GM18858 (cell line): ENCODE results near the gene VASP.
A peak's percentile ranks its signal among the peaks of the same experiment; 100 is the strongest.

Experiments
- ATAC-seq: cut with Tn5 transposase; IDR thresholded peaks from one replicate; pipeline ENCODE4 v1.9.1; 2021; ENCODE audit not compliant: unreplicated experiment

Gene VASP

GRCh38 chr19:45473682-45474605, 33.3 kb upstream of the VASP start:
- no peak for ATAC-seq

DNA sequence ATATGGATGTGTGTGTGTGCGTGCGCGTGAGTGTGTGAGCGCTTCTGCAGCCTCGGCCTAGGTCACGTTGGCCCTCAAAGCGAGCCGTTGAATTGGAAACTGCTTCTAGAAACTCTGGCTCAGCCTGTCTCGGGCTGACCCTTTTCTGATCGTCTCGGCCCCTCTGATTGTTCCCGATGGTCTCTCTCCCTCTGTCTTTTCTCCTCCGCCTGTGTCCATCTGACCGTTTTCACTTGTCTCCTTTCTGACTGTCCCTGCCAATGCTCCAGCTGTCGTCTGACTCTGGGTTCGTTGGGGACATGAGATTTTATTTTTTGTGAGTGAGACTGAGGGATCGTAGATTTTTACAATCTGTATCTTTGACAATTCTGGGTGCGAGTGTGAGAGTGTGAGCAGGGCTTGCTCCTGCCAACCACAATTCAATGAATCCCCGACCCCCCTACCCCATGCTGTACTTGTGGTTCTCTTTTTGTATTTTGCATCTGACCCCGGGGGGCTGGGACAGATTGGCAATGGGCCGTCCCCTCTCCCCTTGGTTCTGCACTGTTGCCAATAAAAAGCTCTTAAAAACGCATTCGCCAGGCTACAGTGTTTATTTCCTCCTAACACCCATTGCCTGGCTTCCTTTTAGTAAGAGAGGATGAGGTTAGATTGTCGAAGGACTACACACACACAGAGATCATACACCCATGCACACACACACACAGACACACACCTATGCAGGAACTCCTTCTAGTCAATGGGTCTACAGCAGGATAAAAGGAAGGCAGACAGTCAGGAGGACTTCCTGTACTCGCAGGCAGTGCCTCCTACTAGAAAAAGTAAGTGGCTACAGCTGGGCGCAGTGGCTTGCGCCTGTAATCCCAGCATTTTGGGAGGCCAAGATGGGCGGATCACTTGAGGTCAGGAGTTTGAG, 32.4 kb upstream of the VASP start:
- no peak for ATAC-seq

GRCh38 chr19:45475537-45476291, 31.6 kb upstream of the VASP start:
- ATAC-seq = no peak

- ATAC-seq = no peak
Measured at GRCh38 chr19:45476304-45476703, 31.0 kb upstream of the VASP start.

GRCh38 chr19:45477186-45477585, 30.1 kb upstream of the VASP start:
- no peak for ATAC-seq

- no peak for ATAC-seq
Measured at GRCh38 chr19:45477713-45478453, 29.4 kb upstream of the VASP start.

DNA sequence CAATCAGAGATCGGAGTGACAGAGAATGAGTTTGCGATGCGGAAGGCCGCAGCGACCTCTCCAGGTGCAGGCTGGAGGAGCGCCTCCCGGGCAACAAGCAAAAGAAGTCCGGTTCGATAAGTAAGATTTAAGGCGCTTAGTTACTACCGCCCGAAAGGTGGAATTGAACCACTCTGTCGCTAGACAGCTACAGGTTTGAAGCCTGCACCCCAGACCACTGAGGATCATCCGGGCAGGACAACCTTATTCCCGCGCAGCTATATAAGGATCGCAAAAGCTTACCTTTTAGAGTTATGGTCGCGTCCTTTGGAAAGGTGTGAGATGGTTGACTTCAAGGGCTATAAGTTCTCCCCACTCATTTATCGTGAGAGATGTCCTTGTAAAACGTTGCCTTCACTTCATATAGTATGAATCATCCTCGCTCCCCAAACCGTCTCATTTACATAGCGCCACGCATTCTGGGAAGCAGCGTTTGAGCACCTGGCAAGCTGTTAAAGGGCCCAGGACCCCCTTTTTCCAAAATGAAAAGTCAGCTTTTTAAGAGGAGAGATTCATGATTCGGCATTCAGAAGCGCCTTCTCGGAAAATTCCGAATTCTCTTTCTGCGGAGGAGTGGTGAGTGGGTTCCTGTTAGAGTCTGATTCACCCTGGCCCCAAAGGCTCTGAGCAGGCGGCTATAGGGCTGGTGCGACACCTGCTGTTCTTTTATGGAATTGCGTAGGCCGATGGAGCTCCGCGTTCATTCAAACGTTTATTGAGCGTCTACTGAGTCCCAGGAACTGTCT, 28.6 kb upstream of the VASP start:
- no peak for ATAC-seq

- no peak for ATAC-seq
Measured at GRCh38 chr19:45483033-45483432, 24.2 kb upstream of the VASP start.

DNA sequence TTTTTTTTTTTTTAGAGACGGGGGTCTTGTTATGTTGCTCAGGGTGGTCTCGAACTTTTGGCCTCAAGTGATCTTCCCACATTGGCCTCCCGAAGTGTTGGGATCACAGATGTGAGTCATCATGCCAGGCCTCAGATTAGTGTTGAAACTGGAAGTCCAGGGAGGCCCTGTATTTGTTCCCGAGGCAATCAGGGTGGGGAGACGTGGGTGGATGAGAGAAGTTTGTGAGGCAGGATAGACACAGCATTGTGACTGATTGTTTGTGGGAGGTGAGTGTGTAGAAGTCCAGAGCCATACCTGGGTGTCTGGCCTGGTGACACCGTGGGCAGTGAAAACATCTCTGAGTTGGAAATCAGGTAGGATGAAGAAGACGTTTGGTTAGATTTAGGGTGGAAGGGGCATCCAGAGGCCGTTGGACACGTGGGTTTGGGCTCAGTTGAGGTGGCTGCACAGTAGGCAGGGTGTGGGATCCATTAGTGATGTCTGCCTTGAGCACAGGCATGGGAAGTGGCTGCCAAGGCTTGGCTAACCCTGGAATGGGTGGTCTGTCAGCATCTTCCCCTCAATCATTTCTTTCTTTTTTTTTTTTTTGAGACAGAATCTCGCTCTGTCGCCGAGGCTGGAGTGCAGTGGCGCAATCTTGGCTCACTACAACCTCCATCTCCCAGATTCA, 22.9 kb upstream of the VASP start:
- no peak for ATAC-seq

- peak; percentile 73 for ATAC-seq
Measured at GRCh38 chr19:45485305-45486077, 21.8 kb upstream of the VASP start.

- no peak for ATAC-seq
Measured at GRCh38 chr19:45488708-45489107, 18.6 kb upstream of the VASP start.

DNA sequence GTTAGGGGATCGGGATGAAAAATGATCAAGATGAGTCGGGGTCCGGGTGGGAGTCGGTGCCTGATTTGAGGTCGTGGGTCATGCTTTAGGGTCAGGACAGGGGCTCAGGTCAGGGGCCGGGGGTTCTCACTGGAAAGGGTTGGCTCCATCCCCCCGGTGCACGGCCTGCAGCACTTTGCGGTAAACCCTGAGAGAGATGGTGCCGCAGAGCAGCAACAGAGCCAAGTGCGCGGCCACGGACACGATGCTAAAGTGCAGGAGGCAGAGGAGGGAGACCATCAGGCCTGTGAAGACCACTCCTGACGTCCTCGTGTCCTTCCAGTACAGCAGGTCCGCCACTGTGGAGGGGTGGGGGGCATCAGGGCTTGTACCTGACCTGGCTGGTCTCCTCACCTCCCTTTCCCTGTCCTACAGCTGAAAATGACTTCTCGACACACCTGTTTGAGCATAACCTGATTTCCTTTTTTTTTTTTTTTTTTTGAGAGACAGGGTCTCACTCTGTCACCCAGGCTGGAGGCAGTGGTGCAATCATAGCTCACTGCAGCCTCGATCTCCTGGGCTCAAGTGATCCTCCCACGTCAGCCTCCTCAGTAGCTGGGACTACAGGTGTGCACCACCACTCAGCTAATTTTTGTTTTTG, 17.9 kb upstream of the VASP start:
- ATAC-seq = no peak

- no peak for ATAC-seq
Measured at GRCh38 chr19:45492137-45492626, 15.1 kb upstream of the VASP start.

- no peak for ATAC-seq
Measured at GRCh38 chr19:45492627-45493470, 14.4 kb upstream of the VASP start.

- ATAC-seq = no peak
Measured at GRCh38 chr19:45494261-45494916, 12.9 kb upstream of the VASP start.

DNA sequence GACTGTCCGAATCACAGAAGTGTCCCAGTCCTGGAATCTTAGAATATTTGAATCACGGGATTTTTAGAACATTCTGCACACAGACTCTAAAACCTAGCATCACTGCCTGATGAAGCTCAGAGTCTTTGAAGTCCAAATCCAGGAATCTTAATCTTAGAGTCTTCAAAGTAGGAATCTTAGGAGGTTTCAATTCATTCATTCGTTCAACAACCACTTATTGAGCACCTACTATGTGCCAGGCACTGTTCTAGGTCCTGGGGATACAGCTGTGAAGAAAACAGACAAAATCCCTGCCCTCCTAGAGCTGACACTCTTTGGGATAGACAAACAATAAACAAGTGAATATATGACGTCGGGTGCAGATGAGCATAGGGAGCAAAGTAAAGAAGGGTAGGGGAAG, 12.1 kb upstream of the VASP start:
- no peak for ATAC-seq
